ENCODE results near the gene RAB11FIP4.

RAB11FIP4 gene

DNA sequence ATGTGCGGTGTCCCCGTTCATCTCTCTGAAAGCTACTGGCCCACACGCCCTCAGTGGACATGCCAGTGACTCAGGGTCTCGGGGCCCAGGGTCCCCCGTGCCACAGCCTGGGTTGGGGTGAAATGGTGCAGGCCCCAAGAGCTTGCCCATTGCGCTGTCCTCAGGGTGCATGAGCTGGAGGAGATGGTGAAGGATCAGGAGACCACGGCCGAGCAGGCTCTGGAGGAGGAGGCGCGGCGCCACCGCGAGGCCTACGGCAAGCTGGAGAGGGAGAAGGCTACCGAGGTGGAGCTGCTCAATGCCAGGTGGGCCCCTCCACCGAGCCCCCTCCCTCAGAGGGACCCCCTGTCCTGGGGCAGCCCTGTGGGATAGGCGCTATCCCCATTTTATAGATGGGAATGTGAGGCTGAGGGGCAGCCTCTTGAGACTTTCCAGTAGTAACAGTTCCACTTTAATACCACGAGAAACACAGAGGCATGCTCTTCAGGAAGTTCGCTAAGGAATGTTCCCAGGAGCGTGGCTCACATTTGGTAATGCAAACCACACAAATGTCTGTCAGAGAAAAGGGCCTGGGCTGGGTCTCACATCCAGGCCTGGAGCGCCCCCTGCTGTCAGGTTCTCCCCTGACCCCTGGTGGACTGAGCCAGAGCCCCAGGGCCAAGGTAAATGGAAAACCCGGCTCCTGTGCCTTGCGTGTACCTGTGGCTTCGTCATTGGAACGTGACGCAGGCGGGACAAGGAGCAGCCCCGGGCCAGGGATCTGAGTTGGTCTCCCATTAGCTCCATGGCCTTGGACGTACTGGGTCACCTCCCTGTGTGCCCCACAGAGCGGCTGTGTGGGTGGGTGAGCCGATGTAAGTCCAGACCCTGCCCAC lies 133.7 kb downstream of the RAB11FIP4 start (continued):
- TF ChIP-seq, protein P1, sequence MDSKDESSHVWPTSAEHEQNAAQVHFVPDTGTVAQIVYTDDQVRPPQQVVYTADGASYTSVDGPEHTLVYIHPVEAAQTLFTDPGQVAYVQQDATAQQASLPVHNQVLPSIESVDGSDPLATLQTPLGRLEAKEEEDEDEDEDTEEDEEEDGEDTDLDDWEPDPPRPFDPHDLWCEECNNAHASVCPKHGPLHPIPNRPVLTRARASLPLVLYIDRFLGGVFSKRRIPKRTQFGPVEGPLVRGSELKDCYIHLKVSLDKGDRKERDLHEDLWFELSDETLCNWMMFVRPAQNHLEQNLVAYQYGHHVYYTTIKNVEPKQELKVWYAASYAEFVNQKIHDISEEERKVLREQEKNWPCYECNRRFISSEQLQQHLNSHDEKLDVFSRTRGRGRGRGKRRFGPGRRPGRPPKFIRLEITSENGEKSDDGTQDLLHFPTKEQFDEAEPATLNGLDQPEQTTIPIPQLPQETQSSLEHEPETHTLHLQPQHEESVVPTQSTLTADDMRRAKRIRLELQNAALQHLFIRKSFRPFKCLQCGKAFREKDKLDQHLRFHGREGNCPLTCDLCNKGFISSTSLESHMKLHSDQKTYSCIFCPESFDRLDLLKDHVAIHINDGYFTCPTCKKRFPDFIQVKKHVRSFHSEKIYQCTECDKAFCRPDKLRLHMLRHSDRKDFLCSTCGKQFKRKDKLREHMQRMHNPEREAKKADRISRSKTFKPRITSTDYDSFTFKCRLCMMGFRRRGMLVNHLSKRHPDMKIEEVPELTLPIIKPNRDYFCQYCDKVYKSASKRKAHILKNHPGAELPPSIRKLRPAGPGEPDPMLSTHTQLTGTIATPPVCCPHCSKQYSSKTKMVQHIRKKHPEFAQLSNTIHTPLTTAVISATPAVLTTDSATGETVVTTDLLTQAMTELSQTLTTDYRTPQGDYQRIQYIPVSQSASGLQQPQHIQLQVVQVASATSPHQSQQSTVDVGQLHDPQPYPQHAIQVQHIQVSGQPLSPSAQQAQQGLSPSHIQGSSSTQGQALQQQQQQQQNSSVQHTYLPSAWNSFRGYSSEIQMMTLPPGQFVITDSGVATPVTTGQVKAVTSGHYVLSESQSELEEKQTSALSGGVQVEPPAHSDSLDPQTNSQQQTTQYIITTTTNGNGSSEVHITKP (tag by site-specific recombination; IDR thresholded peaks at IDR 0.05), result no peak
- TF ChIP-seq, protein P2, sequence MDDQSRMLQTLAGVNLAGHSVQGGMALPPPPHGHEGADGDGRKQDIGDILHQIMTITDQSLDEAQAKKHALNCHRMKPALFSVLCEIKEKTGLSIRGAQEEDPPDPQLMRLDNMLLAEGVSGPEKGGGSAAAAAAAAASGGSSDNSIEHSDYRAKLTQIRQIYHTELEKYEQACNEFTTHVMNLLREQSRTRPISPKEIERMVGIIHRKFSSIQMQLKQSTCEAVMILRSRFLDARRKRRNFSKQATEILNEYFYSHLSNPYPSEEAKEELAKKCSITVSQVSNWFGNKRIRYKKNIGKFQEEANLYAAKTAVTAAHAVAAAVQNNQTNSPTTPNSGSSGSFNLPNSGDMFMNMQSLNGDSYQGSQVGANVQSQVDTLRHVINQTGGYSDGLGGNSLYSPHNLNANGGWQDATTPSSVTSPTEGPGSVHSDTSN (CRISPR knock-in tag; IDR thresholded peaks at IDR 0.05), result 0 out of 2 replicates have a peak, but pooled peaks have one; percentile 7
- TF ChIP-seq ZNF292 (tag by site-specific recombination; IDR thresholded peaks at IDR 0.05; ENCODE audit: borderline replicate concordance, low read depth), result no peak
- no peak for TF ChIP-seq TCF7L2 (IDR thresholded peaks at IDR 0.05; ENCODE audit: borderline replicate concordance, low read depth, low read length)
- no peak for TF ChIP-seq MYNN (tag by site-specific recombination; IDR thresholded peaks at IDR 0.05; ENCODE audit: borderline replicate concordance)
- TF ChIP-seq SCRT2 (tag by site-specific recombination; IDR thresholded peaks at IDR 0.05), result peak; percentile 75
- TF ChIP-seq GLIS1 (tag by site-specific recombination; IDR thresholded peaks at IDR 0.05), result 0 out of 2 replicates have a peak, but pooled peaks have one; percentile 8
- 0 out of 2 replicates have a peak, but pooled peaks have one; percentile 33 for TF ChIP-seq ZFP69B (tag by site-specific recombination; IDR thresholded peaks at IDR 0.05)
- TF ChIP-seq ZNF660 (tag by site-specific recombination; IDR thresholded peaks at IDR 0.05), result peak; percentile 51
- peak; percentile 33; the same call in 1 of the 2 replicates for TF ChIP-seq ZBTB17 (tag by site-specific recombination; IDR thresholded peaks at IDR 0.05)
- peak; percentile 91 for TF ChIP-seq ZNF654 (tag by site-specific recombination; IDR thresholded peaks at IDR 0.05; ENCODE audit: low read depth)
- TF ChIP-seq HOXA7 (CRISPR knock-in tag; IDR thresholded peaks at IDR 0.05; ENCODE audit: borderline replicate concordance), result no peak
- no peak for TF ChIP-seq HOXD13 (CRISPR knock-in tag; IDR thresholded peaks at IDR 0.05; ENCODE audit: borderline replicate concordance)
- TF ChIP-seq ZNF423 (tag by site-specific recombination; IDR thresholded peaks at IDR 0.05), result no peak
- TF ChIP-seq ZFHX2 (tag by site-specific recombination; conservative IDR thresholded peaks at IDR 0.05), result peak; percentile 50
- TF ChIP-seq ZNF2 (tag by site-specific recombination; IDR thresholded peaks at IDR 0.05), result 0 out of 2 replicates have a peak, but pooled peaks have one; percentile 35
- TF ChIP-seq ZNF175 (tag by site-specific recombination; IDR thresholded peaks at IDR 0.05), result no peak

DNA sequence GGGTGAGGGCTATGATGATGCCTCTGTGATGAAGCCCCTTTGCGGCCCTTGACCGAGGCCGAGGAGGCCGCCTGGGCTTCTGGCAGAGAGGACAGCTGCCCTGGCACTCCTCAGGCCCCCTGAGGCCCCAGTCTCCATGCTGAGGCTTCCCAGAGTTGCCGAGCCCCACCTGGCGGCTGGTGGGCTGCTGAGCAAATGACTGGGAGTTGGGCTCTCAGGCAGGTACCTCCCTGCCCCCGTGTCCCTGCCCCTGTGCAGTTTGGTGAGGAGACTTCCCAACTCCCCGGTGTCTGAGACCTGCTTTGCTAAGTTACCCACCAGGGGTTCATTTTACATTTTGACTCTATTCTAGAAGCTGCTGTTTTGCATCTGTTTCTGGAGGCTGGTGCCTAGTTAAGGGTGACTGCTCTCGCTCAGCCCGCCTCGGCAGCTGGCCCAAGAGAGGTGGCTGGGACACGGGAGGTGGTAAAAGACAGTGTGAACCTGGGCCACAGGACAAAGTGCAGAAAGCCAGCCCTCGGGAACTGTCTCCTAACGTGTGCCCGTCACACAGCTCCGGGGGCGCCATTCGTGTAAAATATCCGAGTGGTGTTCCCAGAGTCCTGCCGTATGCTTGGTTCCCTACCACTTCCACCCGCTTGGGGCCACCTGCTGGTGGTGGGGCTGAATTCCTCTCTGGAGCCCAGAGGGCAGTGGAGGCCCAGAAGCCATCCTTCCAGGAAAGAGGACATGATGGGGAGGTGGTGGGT lies 134.5 kb downstream of the RAB11FIP4 start:
- CTCF ChIA-PET, result interaction anchor here (0.5 to 9.5 kb wide), 19 partner anchors 9 to 1240 kb away, joined by 3 to 111 read pairs (median 4); no protein-coding TSS in a partner anchor
- Histone ChIP-seq H3K4me3 (ENCODE audit: low read depth, low read length) (no peak overlapping the region), H3K36me3 (ENCODE audit: control insufficient read depth in 2 of 2, insufficient read depth in 1 of 2, low read length in 2 of 2) (peaks cover 0 to 34% of the 10 kb centered on the region in 2 experiments; a peak in 1 of 3 replicates), H3K4me1 (ENCODE audit: control insufficient read depth, insufficient read depth, low read length) (no peaks in the 10 kb centered on the region; the same call in 1 of the 2 replicates), H3K27ac (ENCODE audit: extremely low read depth, low read depth, low read length) (no peak overlapping the region), H3K9me3 (ENCODE audit: control insufficient read depth, insufficient read depth, low read depth, low read length) (no peaks in the 10 kb centered on the region)
- POLR2A ChIA-PET, result no interaction called here
- TF ChIP-seq ZNF214 (tag by site-specific recombination; IDR thresholded peaks at IDR 0.05; ENCODE audit: borderline replicate concordance), result no peak
- TF ChIP-seq, protein P3, sequence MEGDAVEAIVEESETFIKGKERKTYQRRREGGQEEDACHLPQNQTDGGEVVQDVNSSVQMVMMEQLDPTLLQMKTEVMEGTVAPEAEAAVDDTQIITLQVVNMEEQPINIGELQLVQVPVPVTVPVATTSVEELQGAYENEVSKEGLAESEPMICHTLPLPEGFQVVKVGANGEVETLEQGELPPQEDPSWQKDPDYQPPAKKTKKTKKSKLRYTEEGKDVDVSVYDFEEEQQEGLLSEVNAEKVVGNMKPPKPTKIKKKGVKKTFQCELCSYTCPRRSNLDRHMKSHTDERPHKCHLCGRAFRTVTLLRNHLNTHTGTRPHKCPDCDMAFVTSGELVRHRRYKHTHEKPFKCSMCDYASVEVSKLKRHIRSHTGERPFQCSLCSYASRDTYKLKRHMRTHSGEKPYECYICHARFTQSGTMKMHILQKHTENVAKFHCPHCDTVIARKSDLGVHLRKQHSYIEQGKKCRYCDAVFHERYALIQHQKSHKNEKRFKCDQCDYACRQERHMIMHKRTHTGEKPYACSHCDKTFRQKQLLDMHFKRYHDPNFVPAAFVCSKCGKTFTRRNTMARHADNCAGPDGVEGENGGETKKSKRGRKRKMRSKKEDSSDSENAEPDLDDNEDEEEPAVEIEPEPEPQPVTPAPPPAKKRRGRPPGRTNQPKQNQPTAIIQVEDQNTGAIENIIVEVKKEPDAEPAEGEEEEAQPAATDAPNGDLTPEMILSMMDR (tag by site-specific recombination; IDR thresholded peaks at IDR 0.05), result peak; percentile 33; the same call in 1 of the 2 replicates

All from HEK293 (cell line).